ENCODE data around the gene NFE2L1.

GRCh38 chr17:48014595-48015111 lies 33.5 kb upstream of the NFE2L1 start:
- no peak for TF ChIP-seq POLR2A (IDR thresholded peaks at IDR 0.05)
- no peak for TF ChIP-seq CTCF (IDR thresholded peaks at IDR 0.05)

All from thyroid gland (tissue), 4 donors.